ENCODE data around the gene ATG7.
A peak's percentile ranks its signal among the peaks of the same experiment; 100 is the strongest.

The ATG7 gene

GRCh38 chr3:11567516-11568467, 295.6 kb downstream of the ATG7 start:
- no peak overlapping the region for H3K4me2 ChIP-seq (ENCODE audit: low read length)
- no peak for TF ChIP-seq CTCF (IDR thresholded peaks at IDR 0.05)
- H2AFZ ChIP-seq, result no peak overlapping the region
- H3K27ac ChIP-seq, result peak overlapping the region; percentile 78
- peaks cover 54% of the 10 kb centered on the region for H3K79me2 ChIP-seq
- H3K9me3 ChIP-seq (ENCODE audit: control insufficient read depth, low read length), result no peaks in the 10 kb centered on the region
- no peaks in the 10 kb centered on the region for H3K27me3 ChIP-seq (ENCODE audit: control insufficient read depth, insufficient read depth, low read length)
- H3K4me3 ChIP-seq (ENCODE audit: low read depth, low read length), result no peak overlapping the region
- no peak overlapping the region for H3K9ac ChIP-seq
- H3K4me1 ChIP-seq, result peaks cover 3% of the 10 kb centered on the region
- H3K36me3 ChIP-seq (ENCODE audit: control insufficient read depth, insufficient read depth, low read length), result no peaks in the 10 kb centered on the region

- H3K4me1 ChIP-seq, result peaks cover 3% of the 10 kb centered on the region
- peak overlapping the region; percentile 78 for H3K27ac ChIP-seq
- no peak for TF ChIP-seq CTCF (IDR thresholded peaks at IDR 0.05)
- H2AFZ ChIP-seq, result no peak overlapping the region
- H3K4me3 ChIP-seq (ENCODE audit: low read depth, low read length), result no peak overlapping the region
- no peak overlapping the region for H3K4me2 ChIP-seq (ENCODE audit: low read length)
- no peak overlapping the region for H3K9ac ChIP-seq
- H3K36me3 ChIP-seq (ENCODE audit: control insufficient read depth, insufficient read depth, low read length), result no peaks in the 10 kb centered on the region
- H3K27me3 ChIP-seq (ENCODE audit: control insufficient read depth, insufficient read depth, low read length), result no peaks in the 10 kb centered on the region
- peaks cover 60% of the 10 kb centered on the region for H3K79me2 ChIP-seq
- no peaks in the 10 kb centered on the region for H3K9me3 ChIP-seq (ENCODE audit: control insufficient read depth, low read length)
Measured at GRCh38 chr3:11568503-11569155, 296.4 kb downstream of the ATG7 start.

GRCh38 chr3:11569156-11569741, 297.1 kb downstream of the ATG7 start:
- Histone ChIP-seq H3K4me2 (ENCODE audit: low read length) (no peak overlapping the region), H3K9ac (no peak overlapping the region), H3K9me3 (ENCODE audit: control insufficient read depth, low read length) (no peaks in the 10 kb centered on the region), H3K27me3 (ENCODE audit: control insufficient read depth, insufficient read depth, low read length) (no peaks in the 10 kb centered on the region), H3K79me2 (peaks cover 63% of the 10 kb centered on the region), H3K36me3 (ENCODE audit: control insufficient read depth, insufficient read depth, low read length) (no peaks in the 10 kb centered on the region), H3K27ac (peak overlapping the region; percentile 78), H3K4me1 (peaks cover 3% of the 10 kb centered on the region), H3K4me3 (ENCODE audit: low read depth, low read length) (no peak overlapping the region), H2AFZ (no peak overlapping the region)
- no peak for TF ChIP-seq CTCF (IDR thresholded peaks at IDR 0.05)

- H3K9ac ChIP-seq, result no peak overlapping the region
- H3K9me3 ChIP-seq (ENCODE audit: control insufficient read depth, low read length), result no peaks in the 10 kb centered on the region
- no peaks in the 10 kb centered on the region for H3K36me3 ChIP-seq (ENCODE audit: control insufficient read depth, insufficient read depth, low read length)
- no peak overlapping the region for H3K4me3 ChIP-seq (ENCODE audit: low read depth, low read length)
- H3K27ac ChIP-seq, result peak overlapping the region; percentile 68
- H3K4me2 ChIP-seq (ENCODE audit: low read length), result no peak overlapping the region
- peaks cover 3% of the 10 kb centered on the region for H3K4me1 ChIP-seq
- no peak for TF ChIP-seq CTCF (IDR thresholded peaks at IDR 0.05)
- no peak overlapping the region for H2AFZ ChIP-seq
- no peaks in the 10 kb centered on the region for H3K27me3 ChIP-seq (ENCODE audit: control insufficient read depth, insufficient read depth, low read length)
- peaks cover 64% of the 10 kb centered on the region for H3K79me2 ChIP-seq
Measured at GRCh38 chr3:11570251-11570650, 298.1 kb downstream of the ATG7 start.

Measured in parathyroid adenoma (tissue), 2 donors.